Stimulated activated CD4-positive, alpha-beta T cell treated with anti-CD3 and anti-CD28 coated beads, Interleukin-4, amount 100 ng/mL, for 24 hours (primary cell): ENCODE data around the gene IL13.
"Not testable (repeated sequence)": the region's sequence is repeated elsewhere in the genome, so short reads cannot be mapped to it uniquely, and the experiment has no call there.

Experiments used
- DNase-seq: peaks from one replicate; pipeline ENCODE4 v3.0.0-alpha.2; 2020

The IL13 gene

DNA sequence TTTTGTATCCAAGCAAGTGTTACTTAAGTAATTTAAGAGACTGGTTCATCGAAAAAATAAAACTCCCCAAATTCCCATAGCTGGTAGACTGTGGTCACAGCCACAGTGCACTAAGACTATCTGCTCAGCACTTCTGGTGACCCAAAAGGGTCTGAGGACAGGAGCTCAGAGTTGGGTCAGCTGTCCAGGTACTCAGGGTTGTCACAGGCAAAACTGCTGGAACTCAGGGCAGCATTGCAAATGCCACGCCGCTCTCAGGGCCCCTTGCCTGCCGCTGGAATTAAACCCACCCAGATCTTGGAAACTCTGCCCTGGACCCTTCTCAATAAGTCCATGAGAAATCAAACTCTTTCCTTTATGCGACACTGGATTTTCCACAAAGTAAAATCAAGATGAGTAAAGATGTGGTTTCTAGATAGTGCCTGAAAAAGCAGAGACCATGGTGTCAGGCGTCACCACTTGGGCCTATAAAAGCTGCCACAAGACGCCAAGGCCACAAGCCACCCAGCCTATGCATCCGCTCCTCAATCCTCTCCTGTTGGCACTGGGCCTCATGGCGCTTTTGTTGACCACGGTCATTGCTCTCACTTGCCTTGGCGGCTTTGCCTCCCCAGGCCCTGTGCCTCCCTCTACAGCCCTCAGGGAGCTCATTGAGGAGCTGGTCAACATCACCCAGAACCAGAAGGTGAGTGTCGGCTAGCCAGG lies at the start of gene IL13:
Gene IL13, plus strand, starts transcription at position 498 of the 705 bp plus-strand sequence. Its CDS starts 14 bp downstream, at position 512.
- no peak for DNase-seq

DNA sequence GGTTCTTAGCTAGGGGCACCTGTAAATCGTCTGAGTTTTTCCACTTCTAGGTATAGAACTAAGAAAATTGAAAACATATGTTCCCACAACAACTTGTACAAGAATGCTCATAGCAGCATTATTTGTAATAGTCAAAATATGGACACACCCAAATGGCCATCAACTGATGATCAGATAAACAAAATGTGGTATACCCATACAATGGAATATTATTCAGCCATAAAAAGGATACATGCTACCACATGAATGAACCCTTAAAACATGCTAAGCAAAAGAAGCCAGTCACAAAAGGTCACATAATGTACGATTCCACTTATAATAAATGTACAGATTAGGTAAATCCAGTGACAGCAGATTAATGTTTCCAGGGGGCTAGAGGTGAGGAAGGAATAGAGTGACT lies 46.0 kb upstream of the IL13 start:
- no peak for DNase-seq

DNA sequence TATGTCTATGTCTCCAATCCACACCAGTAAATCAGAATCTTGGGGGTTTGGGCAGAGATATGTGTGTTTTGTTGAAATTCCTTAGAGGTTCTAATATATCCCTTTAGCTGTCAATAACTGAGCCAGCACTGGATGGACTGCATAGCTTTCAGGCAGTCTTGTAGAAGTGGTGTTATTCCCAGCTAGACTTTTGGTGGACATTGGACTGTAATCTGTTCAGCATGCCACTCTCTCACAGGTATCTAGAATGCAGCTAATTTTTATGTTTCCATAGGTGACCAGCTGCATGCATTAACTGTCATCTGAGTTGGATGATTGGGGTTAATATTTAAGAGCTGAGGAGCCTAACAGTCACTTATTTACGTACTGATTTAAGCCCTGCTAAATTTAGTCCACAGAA lies 45.1 kb upstream of the IL13 start:
- DNase-seq: no peak

DNA sequence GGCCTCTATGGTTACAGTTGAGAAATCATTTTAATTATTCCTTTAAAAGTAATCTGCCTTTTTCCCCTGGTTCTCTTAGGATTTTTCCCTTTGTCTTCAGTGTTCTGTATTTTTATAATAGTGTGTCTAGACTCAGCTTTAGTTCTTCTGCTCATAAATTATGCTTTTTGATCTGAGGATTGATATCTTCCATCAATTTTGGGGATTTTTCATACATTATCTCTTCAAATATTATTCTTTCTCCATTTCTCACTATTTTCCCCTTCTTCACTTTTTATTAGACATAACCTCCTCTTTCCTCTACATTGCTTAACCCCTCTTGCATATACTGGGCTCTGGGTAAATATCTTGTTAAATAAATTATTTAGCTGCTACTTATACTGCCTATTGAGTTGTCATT lies 36.3 kb upstream of the IL13 start:
- DNase-seq: no peak

DNA sequence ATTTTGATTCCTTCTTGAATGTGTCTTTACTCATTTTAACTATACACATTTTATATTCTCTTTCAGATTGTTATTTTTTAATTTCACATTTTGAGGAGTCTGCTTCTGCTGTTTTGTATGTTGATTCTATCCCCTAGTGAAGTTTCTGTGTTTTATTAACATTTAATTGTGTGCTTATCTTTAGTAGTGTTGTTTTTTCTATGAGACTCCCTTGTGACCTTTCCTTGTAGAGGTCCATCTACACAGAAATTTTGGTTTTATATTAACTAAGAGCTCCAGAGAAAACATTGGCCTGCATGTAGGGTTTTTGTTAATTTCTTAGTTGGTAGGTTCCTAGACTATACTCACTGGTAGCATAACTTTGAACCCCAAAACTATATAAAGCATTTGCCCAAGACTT lies 35.4 kb upstream of the IL13 start:
- no peak for DNase-seq

DNA sequence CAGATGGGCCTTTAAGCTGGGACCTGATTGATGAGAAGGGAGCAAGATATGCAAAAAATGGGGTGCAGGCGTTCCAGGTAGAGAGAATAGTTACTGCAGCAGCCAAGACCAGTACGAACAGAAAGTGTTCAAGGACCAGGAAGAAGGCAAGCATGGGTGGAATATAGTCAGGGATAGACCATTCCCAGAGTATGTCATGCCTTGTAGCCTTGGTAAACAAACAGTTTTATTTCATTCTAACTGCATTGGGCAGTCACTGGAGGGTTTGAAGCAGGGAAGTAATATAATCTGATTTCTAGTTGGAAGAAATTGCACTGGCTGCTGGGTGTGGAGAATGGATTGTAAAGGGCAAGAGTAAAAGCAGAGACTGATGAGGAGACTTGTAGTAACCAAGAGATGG lies 30.5 kb upstream of the IL13 start:
- no peak for DNase-seq

DNA sequence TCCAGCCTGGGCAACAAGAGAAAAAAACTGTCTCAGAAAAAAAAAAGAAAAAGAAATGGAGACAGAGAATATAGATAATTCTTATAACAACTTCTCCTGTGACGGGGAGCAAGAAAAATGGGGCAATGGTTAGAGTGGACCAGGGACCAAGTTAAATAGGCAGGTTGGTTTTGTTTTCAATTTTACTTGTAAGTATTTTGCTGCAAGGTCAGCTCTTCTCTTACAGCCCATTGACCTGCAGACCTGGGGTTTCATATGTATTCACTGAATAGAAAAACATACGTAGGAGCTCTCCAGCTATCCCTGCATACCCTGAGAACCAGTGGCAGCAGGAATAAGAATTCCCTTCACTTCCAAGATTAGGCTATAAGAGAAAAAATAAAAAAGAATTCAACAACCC lies 29.2 kb upstream of the IL13 start:
- DNase-seq: no peak

DNA sequence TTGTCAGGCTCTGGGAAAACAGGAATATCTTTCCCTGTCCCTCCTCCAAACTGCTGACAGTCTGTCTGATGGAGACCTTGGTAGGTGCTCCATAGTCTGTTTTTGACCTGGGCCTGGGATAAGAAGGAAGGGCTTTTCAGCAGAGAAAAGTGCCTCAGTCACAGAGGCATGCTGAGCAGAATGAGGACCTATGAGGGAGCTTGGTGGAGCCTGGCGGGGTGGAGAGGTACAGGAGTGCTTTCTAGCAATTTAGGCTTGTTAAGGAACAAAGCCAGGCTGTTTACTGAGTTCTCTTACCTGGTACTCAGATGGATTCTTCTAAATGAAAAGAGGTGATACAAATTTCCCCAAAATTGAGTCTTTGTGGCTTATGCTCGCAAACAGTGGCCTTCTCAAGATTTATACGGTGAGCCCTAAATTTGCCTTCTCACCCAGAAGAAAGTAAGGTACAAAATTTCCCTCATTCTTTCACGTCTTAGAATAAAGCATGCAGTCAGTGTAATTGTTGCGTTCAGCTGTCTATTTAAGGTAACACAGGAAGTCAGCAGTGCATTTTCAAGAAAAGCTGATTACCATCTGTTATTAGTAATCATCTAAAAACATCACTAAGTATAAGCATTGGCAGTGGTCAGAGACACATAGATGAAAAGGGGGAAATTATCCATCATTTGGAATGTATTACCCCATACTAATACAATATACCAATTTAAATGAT lies 28.6 kb upstream of the IL13 start:
- no peak for DNase-seq

DNA sequence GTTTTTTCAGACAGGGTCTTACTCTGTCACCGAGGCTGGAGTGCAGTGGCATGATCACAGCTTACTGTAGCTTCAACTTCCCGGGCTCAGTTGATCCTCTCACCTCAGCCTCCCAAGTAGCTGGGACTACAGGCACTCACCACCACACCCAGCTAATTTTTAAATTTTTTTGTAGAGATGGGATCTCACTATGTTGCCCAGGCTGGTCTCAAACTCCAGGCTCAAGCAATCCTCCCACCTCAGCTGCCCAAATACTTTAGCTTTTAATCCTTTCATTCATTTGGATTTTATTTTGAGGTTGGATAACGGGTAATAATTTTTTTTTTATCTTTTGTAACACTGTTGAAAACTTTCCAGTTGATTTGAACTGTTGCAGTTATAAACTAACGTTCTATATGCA lies 24.4 kb upstream of the IL13 start:
- not testable (repeated sequence) for DNase-seq

DNA sequence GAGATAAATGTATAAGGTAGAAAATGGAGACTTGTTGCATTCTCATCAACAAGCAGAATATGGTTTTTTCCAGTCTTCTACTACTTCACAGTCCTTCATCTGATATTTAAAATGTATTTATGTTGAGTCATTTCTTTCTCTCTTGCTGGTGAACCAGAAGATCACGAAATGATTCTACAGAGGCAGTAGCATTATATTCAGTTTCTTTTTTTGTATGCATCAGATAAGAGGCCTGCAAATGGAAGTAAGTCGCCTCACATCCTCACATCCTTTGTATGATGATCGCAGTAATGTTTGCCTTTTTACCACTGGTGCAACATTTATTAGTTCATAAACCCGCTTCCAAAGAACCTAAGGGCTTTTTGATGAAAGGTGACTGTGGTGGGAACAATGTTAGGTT lies 22.1 kb upstream of the IL13 start:
- DNase-seq: no peak

DNA sequence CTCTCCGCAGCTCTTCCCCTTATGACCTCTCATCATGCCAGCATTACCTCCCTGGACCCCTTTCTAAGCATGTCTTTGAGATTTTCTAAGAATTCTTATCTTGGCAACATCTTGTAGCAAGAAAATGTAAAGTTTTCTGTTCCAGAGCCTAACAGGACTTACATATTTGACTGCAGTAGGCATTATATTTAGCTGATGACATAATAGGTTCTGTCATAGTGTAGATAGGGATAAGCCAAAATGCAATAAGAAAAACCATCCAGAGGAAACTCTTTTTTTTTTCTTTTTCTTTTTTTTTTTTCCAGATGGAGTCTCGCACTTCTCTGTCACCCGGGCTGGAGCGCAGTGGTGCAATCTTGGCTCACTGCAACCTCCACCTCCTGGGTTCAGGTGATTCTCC lies 20.7 kb upstream of the IL13 start:
- DNase-seq: no peak

DNA sequence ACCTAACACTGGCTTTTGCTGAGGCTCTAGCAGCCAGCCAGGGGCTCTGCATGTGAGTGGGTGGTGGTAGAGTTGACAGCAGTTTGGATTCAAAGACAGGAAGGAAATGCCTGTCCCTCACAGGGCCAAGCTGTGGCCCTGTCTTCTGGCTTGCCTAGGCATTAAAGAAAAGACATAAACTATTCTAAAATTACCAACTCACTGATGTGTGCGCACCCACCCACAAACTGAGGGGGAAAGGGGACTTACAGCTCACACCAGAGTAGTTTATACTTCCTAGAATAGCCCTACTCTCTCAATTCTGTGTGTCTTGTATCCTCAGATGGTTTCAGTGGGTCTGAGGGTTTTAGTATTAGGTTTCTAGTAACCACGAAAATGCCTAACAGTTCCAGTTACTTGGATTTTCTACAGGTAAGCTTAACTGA lies 18.3 kb upstream of the IL13 start:
- no peak for DNase-seq

DNA sequence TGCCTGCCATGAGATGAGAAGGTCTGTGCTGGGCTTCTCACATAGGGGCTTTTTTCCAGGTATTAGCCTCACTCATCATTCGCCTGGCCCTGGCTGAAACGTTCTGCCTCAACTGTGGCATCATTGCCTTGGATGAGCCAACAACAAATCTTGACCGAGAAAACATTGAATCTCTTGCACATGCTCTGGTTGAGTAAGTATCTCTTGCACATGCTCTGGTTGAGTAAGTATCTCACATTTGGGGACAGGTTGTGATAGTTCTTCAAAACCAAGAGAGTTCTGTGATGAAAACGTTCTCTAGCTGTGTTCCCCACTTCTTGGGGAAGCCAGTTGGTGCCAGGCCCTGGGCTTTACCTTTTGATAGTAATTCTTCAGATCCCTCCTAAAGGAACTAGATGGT lies 17.4 kb upstream of the IL13 start:
- DNase-seq: no peak

DNA sequence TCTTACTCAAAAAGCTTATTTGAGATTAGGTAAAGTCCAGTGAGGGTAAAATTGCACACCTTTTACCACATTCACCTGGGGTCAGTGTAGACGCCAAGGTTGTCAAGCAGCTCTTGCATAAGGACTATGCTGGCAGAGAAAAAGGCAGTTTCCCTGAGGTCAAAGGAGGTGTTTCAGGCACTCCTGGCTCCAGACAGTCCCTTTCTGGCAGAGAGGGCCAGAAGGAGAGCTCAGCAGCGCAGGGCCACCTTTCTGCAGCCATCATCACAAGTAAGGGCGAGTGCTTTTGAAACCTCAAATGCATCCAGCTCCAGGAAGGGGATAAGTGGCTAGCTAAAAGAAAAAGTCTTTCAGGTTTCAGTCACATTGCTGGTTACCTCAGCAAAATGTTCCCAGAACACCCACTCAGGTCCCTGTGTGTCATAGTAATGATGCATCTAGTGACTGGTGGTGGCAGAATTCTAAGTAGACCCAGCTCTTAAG lies 16.7 kb upstream of the IL13 start:
- peak; percentile 61 for DNase-seq

DNA sequence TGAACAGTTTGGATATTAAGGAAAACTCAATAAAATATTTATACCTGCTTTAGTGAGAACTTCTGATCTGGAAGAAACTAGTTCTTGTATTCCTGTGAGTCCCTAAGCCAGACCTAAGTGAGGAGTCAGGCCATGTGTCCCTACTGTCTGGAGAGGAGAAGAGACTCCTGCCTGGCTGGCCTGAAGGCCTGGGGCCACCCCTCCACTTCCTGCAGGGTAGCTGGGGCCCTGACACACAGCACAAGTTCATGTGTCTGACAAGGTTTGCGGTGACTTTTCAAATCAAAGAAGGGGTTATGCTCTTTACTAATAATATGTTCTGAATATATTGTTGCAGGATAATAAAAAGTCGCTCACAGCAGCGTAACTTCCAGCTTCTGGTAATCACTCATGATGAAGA lies 16.1 kb upstream of the IL13 start:
- no peak for DNase-seq

DNA sequence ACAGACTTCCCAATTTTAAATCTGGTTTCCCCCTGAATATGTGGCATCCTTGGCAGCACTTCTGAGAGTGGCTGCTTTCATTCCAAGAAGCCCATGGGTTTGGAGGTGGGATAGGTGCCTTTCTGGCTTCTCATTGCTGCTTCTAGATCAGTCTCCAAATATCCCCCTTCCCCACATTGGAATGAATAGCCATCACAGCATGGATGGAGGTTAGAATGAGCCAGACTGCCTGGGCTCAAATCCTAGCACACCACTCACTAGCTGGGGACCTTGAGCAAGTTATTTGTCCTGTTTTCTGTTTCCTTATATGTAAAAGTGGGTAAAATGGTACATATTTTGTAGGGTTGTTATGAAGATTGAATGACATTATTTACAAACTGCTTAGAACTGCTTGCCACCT lies 13.8 kb upstream of the IL13 start:
- no peak for DNase-seq

DNA sequence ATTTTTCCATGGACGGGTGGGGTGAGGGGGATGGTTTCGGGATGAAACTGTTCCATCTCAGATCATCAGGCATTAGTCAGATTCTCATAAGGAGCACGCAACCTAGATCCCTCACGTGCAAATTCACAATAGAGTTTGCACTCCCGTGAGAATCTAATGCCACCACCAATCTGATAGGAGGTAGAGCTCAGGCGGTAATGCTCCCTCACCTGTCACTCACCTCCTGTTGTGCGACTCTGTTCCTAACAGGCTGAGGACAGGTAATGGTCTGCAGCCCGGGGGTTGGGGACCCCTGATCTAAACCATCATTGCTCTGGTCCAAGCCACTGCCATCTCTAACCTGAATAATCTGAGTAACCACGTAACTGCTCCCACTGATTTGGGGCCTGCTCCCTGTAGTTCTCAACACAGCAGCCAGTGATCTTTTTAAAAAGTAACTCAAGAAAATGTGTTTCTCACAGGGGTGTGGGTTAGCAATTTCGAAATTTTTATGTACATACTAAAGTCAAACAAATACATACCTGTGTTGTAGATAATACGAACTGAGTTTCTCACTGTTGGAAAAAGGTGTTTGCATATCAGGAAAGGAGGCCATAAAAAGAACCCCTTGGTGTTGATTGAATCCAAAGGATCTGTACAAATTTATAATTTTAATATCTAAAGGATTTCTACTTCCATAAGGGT lies 11.2 kb upstream of the IL13 start:
- no peak for DNase-seq

DNA sequence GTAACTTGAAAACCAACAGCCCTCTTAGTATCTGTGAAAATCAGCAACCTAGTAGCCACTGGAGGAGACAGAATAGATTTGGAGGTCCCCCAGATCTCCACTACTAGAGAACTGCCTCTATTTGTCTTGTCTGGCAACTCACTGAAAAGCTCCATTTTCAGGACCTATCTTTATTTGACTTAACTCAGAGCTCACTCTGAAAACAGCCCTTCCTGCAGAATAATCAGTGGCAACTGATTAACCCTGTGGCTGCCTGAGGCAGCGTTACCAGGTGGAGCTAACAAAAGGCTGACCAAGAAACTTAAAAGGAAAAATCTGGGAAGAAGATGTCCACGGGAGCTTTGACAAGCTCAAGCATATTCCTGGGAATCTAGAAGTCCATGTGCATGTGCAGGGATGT lies 10.5 kb upstream of the IL13 start:
- no peak for DNase-seq

DNA sequence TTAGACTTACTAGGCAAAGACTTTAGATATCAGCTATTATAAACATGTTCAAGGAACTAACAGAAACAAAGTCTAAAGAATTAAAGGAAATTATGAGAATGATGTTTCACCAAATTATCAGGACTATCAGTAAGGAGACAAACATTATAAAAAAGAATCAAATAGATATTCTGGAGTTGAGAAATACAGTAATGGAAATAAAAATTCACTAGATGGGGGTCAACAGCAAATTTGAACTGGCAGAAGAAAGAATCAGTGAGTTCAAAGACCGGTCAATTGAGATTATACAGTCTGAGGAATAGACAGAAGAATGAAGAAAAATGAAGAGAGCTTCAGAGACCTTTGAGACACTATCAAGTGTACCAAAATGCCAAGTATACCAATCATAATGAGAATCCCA lies 9.6 kb upstream of the IL13 start:
- no peak for DNase-seq

DNA sequence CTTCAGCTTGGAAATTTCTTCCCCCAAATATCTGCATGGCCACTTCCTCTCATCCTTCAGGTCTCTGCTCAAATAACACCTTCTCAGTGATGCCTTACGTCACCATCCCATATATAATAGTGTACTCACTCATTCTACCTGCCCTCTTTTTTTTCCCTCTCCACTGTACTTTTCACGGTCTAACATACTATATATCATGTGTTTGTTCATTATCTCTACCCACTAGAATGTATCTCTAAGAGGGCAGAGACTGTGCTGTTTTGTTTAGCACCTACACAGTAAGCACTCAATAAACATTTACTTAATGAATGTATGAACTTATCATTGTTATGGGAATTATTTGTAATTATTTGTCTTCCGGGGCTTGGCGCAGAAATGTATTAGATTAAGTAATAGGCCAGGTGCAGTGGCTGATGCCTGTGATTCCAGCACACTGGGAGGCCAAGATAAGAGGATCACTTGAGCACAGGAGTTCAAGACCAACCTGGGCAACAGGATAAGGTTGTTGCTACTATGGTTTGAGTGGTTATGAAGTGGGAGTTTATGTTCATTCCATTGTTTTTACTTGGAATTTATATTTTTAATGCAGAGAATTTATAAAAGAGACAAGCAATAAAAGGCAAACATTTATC lies 6.0 kb upstream of the IL13 start:
- no peak for DNase-seq

DNA sequence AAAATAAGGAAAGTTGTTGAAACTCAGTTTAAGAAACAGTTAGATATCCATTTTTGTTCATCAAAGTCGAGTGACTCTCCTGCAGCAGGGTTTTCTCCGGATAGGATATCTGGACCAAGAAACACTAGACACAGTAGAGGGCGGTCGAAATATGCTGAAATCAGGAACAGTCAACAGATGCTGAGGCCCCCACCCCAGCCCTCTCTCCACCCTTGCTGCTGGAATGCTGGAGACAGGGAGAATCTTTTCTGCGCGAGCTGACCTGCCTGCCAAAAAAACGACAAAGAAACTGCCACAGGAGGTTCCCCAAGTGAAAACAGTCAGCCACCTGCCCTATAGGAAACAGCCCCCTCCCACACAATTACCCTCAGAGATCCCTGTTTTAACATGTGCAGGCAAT lies 4.3 kb upstream of the IL13 start:
- no peak for DNase-seq

DNA sequence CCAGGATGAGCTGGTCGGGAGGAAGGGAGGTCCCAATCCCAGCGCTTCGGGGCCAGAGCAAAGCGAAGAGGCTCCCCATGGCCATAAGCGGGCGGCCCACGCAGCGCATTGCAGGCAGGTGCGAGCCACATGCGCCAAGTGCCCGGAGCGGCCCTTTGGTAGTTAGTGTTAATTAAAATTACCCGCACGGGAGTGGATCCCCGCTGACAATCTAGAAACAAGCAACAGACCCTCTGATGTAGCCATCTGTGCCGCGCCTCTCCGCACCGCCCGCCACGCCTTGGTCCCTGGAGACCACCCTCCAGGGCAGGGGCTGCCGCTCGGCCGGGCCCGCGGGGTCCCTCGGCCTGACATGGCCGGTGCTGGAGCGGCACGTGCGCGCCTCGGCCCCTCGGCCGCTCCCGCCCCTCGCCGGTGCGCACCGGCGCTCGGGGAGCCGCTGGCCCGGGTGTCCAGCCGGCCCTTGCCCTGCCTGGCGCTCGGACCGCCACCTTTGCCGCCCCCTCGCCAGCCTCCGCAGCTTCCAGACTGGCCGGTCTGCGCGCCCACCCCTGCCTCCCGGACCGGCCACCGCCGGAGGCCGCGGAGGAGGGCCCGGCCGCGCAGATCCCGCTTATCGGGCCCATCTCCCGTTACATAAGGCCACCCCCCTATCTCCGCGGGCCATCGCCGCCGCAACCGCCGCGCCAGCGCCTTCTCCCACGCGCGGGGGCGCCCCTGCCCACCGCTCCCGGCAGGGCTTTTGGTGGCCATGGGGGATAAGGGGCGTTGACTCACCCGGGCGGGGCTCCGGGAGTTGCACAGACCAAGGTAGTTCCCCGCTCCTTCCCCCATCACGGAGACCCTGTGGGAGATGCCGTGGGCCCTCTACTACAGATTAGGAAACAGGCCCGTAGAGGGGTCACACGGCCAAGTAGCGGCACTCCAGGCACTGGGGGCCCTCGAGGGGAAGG lies 1.9 kb upstream of the IL13 start:
- DNase-seq: peak; percentile 38
